Measurements from ENCODE around the gene PCDHAC1. TPM values are rescaled to one million over a fixed set of nuclear protein-coding genes. Genes with fewer than 3 reads are reported as not detected.

PCDHAC1 gene
- total RNA-seq, 2 experiments from 2014 or later: not detected

DNA sequence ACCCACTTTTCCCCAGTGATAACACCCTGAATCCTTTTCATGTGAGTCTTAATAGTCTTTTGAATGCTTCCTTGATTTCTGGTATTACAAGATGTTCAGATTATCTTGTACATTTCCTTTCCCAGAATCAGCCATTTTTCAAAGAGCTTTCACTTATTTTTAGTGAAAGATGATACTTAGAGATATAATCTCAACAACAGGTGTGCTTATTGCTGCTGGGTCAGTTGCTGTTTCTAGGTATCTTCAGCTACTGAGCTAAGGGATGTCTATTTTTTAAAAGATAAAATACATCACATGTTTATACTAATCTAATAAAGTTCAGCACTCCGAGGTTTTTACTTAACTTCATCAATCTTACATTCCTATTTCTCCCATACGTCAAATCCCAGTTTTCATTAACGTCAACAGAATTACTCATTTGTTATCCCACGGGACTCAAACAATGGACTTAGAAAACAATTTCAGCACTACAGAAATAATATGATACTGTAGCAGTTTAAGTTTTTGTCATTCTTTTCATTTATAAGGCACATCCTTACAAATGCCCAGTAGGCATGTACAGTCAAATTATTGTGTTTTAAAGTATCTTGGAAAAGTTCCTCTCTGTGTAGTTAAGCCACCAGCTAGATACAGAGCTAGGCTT, 9.0 kb downstream of the PCDHAC1 start:
- no peak for DNase-seq
- Mint-ChIP-seq H3K4me1 (ENCODE audit: low read depth) (no peaks in the 10 kb centered on the region), H3K9me3 (no peaks in the 10 kb centered on the region), H3K27ac (no peak overlapping the region), H3K36me3 (ENCODE audit: low read depth) (no peaks in the 10 kb centered on the region), H3K4me3 (no peak overlapping the region), H3K27me3 (ENCODE audit: low read depth) (peaks cover 4% of the 10 kb centered on the region)
- intact Hi-C loops (cut with micrococcal nuclease): no loop called here
- CTCF ChIA-PET: no interaction called here

DNA sequence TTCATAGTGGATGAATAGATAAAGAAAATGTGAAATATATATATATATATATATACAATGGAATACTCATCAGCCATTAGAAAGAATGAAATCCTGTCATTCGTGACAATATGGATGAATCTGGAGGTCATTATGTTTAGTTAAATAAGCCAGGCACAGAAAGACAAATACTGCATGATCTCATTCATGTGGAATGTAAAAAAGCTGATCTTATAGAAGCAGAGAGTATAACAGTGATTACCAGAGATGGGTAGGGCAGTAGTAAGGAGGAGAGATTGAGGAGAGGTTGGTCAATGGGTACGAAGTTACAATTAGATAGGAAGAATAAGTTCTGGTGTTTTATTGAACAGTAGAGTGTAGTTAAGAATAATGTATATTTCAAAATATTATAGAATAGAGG, 20.5 kb downstream of the PCDHAC1 start:
- Mint-ChIP-seq H3K27ac (no peak overlapping the region), H3K4me1 (ENCODE audit: low read depth) (no peaks in the 10 kb centered on the region), H3K36me3 (ENCODE audit: low read depth) (no peaks in the 10 kb centered on the region), H3K4me3 (no peak overlapping the region), H3K9me3 (peaks cover 4% of the 10 kb centered on the region), H3K27me3 (ENCODE audit: low read depth) (no peaks in the 10 kb centered on the region)
- no peak for DNase-seq
- CTCF ChIA-PET: no interaction called here
- intact Hi-C loops (cut with micrococcal nuclease): no loop called here

DNA sequence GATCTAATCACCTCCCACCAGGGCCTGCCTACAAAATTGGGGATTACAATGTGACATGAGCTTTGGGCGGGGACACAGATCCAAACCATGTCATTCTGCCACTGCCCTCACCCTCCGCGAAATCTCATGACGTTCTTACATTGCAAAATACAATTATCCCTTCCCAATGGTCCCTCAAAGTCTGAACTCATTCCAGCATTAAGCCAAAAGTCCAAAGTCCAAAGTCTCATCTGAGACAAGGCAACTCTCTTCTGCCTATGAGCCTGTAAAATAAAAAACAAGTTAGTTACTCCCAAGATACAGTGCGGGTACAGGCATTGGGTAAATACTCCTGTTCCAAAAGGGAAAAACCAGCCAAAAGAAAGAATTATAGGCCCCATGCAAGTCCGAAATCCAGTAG, 25.5 kb downstream of the PCDHAC1 start:
- Mint-ChIP-seq H3K27ac (no peak overlapping the region), H3K9me3 (peaks cover 5% of the 10 kb centered on the region), H3K36me3 (ENCODE audit: low read depth) (no peaks in the 10 kb centered on the region), H3K4me1 (ENCODE audit: low read depth) (no peaks in the 10 kb centered on the region), H3K27me3 (ENCODE audit: low read depth) (peaks cover 3% of the 10 kb centered on the region), H3K4me3 (no peak overlapping the region)
- no peak for DNase-seq
- CTCF ChIA-PET: no interaction called here
- intact Hi-C loops (cut with micrococcal nuclease): no loop called here

DNA sequence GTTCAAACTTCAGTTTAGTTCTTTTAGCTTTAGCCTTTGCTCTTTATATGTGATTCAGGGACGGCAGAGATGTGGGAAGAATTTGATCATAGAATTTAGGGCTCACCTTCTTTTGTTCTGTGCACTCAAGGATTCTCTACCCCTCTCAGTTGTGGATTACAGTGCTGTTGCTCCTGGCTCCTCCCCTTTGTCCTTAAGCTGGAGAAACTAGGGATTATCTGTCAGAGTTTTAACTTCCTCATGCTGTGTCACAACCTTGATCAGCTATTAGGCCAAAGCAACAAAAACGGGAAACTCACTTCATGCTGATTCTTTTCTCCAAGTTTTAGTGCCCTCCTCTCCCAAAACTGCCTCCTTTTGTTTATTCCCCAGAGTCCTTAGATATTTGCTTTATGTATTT, 27.1 kb downstream of the PCDHAC1 start:
- intact Hi-C loops (cut with micrococcal nuclease): no loop called here
- Mint-ChIP-seq H3K27me3 (ENCODE audit: low read depth) (peaks cover 3% of the 10 kb centered on the region), H3K27ac (no peak overlapping the region), H3K9me3 (peaks cover 4% of the 10 kb centered on the region), H3K36me3 (ENCODE audit: low read depth) (no peaks in the 10 kb centered on the region), H3K4me1 (ENCODE audit: low read depth) (no peaks in the 10 kb centered on the region), H3K4me3 (no peak overlapping the region)
- no peak for DNase-seq
- CTCF ChIA-PET: no interaction called here

DNA sequence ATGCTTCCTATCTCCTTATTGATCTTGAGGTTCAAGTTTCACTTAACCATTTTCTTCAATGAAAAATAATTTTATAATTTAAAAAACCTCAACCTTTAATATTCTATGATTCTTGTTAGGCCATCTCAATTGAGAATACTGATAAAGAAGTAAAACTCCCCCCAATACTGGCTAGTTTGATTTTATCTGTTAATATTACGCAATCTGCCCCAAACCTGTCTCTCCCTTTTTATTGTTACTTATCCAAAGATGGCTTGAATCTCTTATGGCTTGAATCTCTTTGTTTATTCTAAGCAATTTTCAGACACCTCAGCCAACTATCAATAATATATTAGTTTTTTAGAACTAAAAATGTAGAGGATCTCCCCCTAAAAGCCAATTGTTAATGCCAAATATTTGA, 36.1 kb downstream of the PCDHAC1 start:
- no peaks in the 10 kb centered on the region for H3K9me3 Mint-ChIP-seq
- peaks cover 38% of the 10 kb centered on the region for H3K27me3 Mint-ChIP-seq (ENCODE audit: low read depth)
- no peaks in the 10 kb centered on the region for H3K36me3 Mint-ChIP-seq (ENCODE audit: low read depth)
- DNase-seq: no peak
- H3K4me1 Mint-ChIP-seq (ENCODE audit: low read depth): peaks cover 4% of the 10 kb centered on the region
- intact Hi-C loops (cut with micrococcal nuclease): no loop called here
- H3K27ac Mint-ChIP-seq: no peak overlapping the region
- no peak overlapping the region for H3K4me3 Mint-ChIP-seq
- CTCF ChIA-PET: no interaction called here

DNA sequence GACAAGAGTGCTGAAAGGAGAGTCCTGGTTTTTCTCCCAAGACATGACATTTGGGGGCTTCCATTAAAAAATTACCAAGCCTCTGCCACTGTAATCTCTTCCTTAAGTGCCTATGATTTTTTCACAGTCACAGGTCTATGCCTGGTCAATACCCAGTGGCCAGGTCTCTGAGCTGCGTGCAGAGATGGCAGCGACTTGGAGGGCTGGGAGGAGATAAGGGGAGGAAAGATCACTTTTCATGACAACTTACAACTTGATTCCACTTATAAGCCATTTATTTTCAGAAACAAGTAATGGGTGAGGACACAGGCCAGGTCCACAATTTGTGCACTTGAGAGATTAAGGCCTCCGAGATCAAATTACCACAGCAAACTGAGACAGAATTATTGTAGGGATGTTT, 38.3 kb downstream of the PCDHAC1 start:
- CTCF ChIA-PET: no interaction called here
- H3K4me3 Mint-ChIP-seq: no peak overlapping the region
- H3K4me1 Mint-ChIP-seq (ENCODE audit: low read depth): peaks cover 4% of the 10 kb centered on the region
- no peaks in the 10 kb centered on the region for H3K36me3 Mint-ChIP-seq (ENCODE audit: low read depth)
- H3K27ac Mint-ChIP-seq: no peak overlapping the region
- peaks cover 47% of the 10 kb centered on the region for H3K27me3 Mint-ChIP-seq (ENCODE audit: low read depth)
- H3K9me3 Mint-ChIP-seq: no peaks in the 10 kb centered on the region
- DNase-seq: no peak
- intact Hi-C loops (cut with micrococcal nuclease): no loop called here

DNA sequence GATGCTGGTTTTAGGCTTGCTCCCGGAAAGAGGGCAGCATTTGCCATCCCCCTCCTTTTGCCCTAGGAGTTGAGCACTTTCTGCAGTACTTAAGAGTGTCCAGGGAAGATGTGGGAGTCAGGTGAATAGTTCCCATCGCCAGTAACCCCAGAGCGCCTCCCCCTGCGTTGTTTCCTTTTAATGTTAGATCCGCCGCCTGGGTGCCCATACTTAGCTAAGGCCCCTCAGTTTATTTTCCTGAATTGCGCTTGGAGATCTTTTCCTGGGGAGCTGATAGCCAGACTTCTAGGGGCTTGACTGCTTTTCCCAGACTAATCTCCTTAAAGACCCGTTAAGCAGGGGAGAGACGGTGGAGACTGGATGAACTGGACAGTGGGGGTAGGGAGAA, 39.8 kb downstream of the PCDHAC1 start:
- no peaks in the 10 kb centered on the region for H3K36me3 Mint-ChIP-seq (ENCODE audit: low read depth)
- H3K4me1 Mint-ChIP-seq (ENCODE audit: low read depth): peaks cover 4% of the 10 kb centered on the region
- intact Hi-C loops (cut with micrococcal nuclease): no loop called here
- no peak overlapping the region for H3K27ac Mint-ChIP-seq
- H3K9me3 Mint-ChIP-seq: no peaks in the 10 kb centered on the region
- CTCF ChIA-PET: no interaction called here
- peaks cover 43% of the 10 kb centered on the region for H3K27me3 Mint-ChIP-seq (ENCODE audit: low read depth)
- H3K4me3 Mint-ChIP-seq: no peak overlapping the region
- no peak for DNase-seq

DNA sequence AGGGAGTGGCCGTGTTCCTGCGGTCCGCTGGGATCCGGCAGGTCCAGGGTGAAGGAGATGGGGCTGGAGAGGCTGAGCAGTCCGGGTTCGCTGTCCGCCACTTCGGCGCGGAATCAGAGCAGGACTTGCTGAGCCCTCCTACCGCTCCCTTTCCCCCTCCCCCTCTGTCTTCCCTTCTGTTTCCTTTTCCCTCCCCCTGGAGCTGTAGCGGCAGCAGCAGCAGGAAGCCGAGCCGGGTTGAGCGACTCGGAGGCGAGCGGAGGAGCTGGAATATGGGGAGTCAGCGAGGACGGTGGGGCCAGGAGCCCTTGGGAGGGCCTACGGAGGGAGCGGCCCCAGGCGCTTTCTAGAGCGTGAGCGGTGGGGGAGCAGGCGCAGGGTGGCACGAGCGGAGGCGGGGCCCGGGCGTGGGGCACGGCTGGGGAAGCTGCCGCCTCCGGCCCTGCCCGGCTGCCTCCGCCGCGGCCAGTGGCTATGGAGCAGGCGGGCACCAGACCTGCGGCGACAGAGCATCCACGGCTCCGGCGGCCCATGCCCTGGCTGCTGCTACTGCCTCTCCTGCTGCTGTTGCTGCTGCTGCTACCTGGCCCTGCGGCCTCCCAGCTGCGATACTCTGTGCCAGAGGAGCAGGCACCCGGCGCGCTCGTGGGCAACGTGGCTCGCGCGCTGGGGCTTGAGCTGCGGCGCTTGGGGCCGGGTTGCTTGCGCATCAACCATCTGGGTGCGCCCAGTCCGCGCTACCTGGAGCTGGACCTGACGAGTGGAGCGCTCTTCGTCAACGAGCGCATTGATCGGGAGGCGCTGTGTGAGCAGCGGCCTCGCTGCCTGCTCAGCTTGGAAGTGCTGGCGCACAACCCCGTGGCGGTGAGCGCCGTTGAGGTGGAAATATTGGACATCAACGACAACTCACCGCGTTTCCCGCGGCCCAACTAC, 40.5 kb downstream of the PCDHAC1 start, which contains the start of gene PCDHAC2:
PCDHAC2 (plus strand) TSS at position 184 of the 933 bp plus-strand sequence; CDS start at position 475, 291 bp downstream.
- peaks cover 4% of the 10 kb centered on the region for H3K4me1 Mint-ChIP-seq (ENCODE audit: low read depth)
- H3K27me3 Mint-ChIP-seq (ENCODE audit: low read depth): peaks cover 39% of the 10 kb centered on the region
- intact Hi-C loops (cut with micrococcal nuclease): no loop called here
- no peak within 1 kb of the TSS for H3K27ac Mint-ChIP-seq
- CTCF ChIA-PET: no interaction called here
- no peak within 1 kb of the TSS for H3K4me3 Mint-ChIP-seq
- H3K9me3 Mint-ChIP-seq: no peaks in the 10 kb centered on the region
- DNase-seq: no peak
- H3K36me3 Mint-ChIP-seq (ENCODE audit: low read depth): no peaks in the 10 kb centered on the region

DNA sequence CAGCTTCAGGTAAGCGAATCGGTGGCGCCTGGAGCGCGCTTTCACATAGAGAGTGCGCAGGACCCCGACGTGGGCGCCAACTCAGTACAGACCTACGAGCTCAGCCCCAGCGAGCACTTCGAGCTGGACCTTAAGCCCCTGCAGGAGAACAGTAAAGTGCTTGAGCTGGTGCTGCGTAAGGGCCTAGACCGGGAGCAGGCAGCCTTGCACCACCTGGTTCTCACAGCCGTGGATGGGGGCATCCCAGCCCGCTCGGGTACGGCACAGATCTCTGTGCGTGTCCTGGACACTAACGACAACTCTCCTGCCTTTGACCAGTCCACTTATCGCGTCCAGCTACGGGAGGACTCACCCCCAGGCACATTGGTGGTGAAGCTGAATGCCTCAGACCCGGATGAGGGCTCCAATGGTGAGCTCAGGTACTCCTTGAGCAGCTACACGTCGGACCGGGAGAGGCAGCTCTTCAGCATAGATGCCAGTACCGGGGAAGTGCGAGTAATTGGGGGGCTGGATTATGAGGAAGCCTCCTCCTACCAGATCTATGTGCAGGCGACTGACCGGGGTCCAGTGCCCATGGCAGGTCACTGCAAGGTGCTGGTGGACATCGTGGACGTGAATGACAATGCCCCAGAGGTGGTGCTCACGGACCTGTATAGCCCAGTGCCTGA, 41.3 kb downstream of the PCDHAC1 start:
- no peaks in the 10 kb centered on the region for H3K9me3 Mint-ChIP-seq
- H3K36me3 Mint-ChIP-seq (ENCODE audit: low read depth): no peaks in the 10 kb centered on the region
- H3K27me3 Mint-ChIP-seq (ENCODE audit: low read depth): peaks cover 36% of the 10 kb centered on the region
- no peak for DNase-seq
- H3K27ac Mint-ChIP-seq: no peak overlapping the region
- peaks cover 4% of the 10 kb centered on the region for H3K4me1 Mint-ChIP-seq (ENCODE audit: low read depth)
- CTCF ChIA-PET: no interaction called here
- intact Hi-C loops (cut with micrococcal nuclease): no loop called here
- no peak overlapping the region for H3K4me3 Mint-ChIP-seq

DNA sequence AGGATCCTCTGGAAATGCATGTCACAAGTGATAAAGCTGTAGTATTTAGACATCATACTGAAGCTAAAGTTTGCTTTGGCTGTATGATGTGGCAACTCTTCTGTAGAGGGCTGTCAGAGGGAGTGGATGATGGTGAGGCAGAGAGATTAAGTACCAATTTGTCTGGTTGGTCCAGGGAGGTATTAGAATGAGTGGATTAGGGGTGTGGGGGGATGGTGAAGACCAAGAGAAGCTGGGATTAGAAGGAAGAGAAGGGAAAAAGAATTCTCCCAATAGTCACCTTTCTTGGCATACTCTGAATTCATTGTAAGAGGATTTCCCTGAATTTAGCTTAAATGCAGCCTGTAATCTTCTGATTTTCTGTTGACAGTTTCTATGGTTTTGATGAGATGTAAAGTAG, 43.8 kb downstream of the PCDHAC1 start:
- no peak for DNase-seq
- intact Hi-C loops (cut with micrococcal nuclease): no loop called here
- no peak overlapping the region for H3K27ac Mint-ChIP-seq
- H3K4me3 Mint-ChIP-seq: no peak overlapping the region
- CTCF ChIA-PET: no interaction called here
- H3K9me3 Mint-ChIP-seq: no peaks in the 10 kb centered on the region
- H3K4me1 Mint-ChIP-seq (ENCODE audit: low read depth): peaks cover 4% of the 10 kb centered on the region
- H3K27me3 Mint-ChIP-seq (ENCODE audit: low read depth): peaks cover 20% of the 10 kb centered on the region
- no peaks in the 10 kb centered on the region for H3K36me3 Mint-ChIP-seq (ENCODE audit: low read depth)

DNA sequence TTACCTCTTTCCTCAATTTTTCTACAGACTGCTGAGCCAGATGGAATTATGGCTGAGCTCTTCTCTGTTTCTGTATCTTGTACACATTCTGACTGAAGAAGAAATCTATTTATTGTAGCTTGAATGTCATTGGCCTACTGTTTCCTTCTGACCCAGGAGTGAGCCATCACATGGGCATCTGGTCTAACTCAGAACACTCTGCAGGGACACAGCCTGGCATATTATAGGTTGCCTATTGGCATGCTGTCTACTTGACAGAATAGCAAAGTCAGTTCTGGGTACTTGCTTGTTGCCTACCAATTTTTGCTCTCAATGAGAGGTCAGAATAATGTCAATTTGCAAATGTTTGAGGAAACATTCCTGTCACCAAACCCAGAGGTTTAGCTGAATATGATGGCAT, 47.5 kb downstream of the PCDHAC1 start:
- CTCF ChIA-PET: no interaction called here
- H3K9me3 Mint-ChIP-seq: no peaks in the 10 kb centered on the region
- H3K27me3 Mint-ChIP-seq (ENCODE audit: low read depth): peaks cover 2% of the 10 kb centered on the region
- H3K4me3 Mint-ChIP-seq: no peak overlapping the region
- no peaks in the 10 kb centered on the region for H3K4me1 Mint-ChIP-seq (ENCODE audit: low read depth)
- no peaks in the 10 kb centered on the region for H3K36me3 Mint-ChIP-seq (ENCODE audit: low read depth)
- H3K27ac Mint-ChIP-seq: no peak overlapping the region
- intact Hi-C loops (cut with micrococcal nuclease): no loop called here
- no peak for DNase-seq

DNA sequence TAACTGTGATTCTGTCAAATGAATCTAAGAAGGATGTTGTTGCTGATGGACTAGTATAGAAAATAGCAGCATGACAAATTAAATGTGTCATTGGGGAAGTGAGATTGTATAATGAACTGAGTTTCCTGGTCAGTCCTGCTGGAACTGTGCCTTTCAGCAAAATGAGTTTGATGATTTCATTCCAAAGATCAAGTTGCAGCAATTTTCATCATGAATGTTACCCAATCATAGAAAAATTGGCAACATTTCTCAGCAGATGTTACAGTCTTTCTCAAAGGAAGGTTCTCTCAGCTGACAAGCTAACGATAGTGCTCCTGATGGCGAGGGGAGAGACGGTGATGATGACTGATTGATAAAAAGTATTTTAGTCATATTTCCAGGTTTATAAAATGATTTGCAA, 50.9 kb downstream of the PCDHAC1 start:
- intact Hi-C loops (cut with micrococcal nuclease): no loop called here
- no peaks in the 10 kb centered on the region for H3K36me3 Mint-ChIP-seq (ENCODE audit: low read depth)
- no peak overlapping the region for H3K27ac Mint-ChIP-seq
- H3K27me3 Mint-ChIP-seq (ENCODE audit: low read depth): peaks cover 2% of the 10 kb centered on the region
- H3K9me3 Mint-ChIP-seq: no peaks in the 10 kb centered on the region
- no peak overlapping the region for H3K4me3 Mint-ChIP-seq
- CTCF ChIA-PET: no interaction called here
- DNase-seq: no peak
- no peaks in the 10 kb centered on the region for H3K4me1 Mint-ChIP-seq (ENCODE audit: low read depth)

DNA sequence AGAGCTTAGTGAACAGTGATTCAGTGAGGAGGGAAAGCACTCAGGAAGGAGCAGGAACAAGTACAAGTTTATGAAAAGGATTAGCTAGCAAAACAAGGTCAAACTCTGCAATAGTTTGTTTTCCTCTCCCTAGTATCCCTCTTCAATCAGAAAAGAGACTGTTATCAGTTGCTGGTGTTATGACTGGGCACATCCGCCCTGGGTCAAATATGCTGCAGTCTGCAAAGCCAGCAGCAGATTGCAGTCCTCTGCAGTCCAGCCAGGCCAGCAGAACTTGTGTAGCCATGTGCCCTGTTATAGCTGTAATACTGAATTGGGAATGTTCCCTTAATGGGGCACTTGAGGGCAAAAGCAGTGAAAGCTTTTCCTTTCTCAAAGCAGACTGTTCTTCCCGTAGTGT, 52.2 kb downstream of the PCDHAC1 start:
- H3K4me3 Mint-ChIP-seq: no peak overlapping the region
- peaks cover 2% of the 10 kb centered on the region for H3K27me3 Mint-ChIP-seq (ENCODE audit: low read depth)
- intact Hi-C loops (cut with micrococcal nuclease): no loop called here
- H3K9me3 Mint-ChIP-seq: no peaks in the 10 kb centered on the region
- H3K36me3 Mint-ChIP-seq (ENCODE audit: low read depth): no peaks in the 10 kb centered on the region
- DNase-seq: no peak
- CTCF ChIA-PET: no interaction called here
- no peak overlapping the region for H3K27ac Mint-ChIP-seq
- H3K4me1 Mint-ChIP-seq (ENCODE audit: low read depth): no peaks in the 10 kb centered on the region

Measured in activated naive CD4-positive, alpha-beta T cell treated with anti-CD3 and anti-CD28 coated beads for 36 hours (primary cell).